Measurements from ENCODE around the gene DUSP11. TPM values are rescaled to one million over a fixed set of nuclear protein-coding genes. Genes with fewer than 3 reads are reported as not detected.

DUSP11 gene
- total and polyA plus RNA-seq, 9 of the 15 experiments (the other 6 are each of a cell fraction or from before 2014, with no cell fraction given) = 20.7 to 79.8 (median 29.3) TPM

- TF ChIP-seq THRA (IDR thresholded peaks at IDR 0.05) (no peak), EP400 (IDR thresholded peaks at IDR 0.05) (peak; percentile 94), ZNF655 (CRISPR knock-in tag; IDR thresholded peaks at IDR 0.05) (no peak), ZC3H8 (IDR thresholded peaks at IDR 0.05) (no peak), NELFE (IDR thresholded peaks at IDR 0.05; ENCODE audit: insufficient read depth, insufficient read length) (no peak), ETV6 (IDR thresholded peaks at IDR 0.05; ENCODE audit: borderline replicate concordance in 1 of 2, low read depth in 2 of 2, low read length in 1 of 2) (no peak), ETV6 (CRISPR knock-in tag; IDR thresholded peaks at IDR 0.05; ENCODE audit: borderline replicate concordance) (no peak), RBBP5 (IDR thresholded peaks at IDR 0.05; ENCODE audit: borderline replicate concordance, insufficient read depth, low read length, poor library complexity, severe bottlenecking) (peak; percentile 78), LCOR (CRISPR knock-in tag; IDR thresholded peaks at IDR 0.05) (no peak; the same call in 1 of the 2 replicates), NCOA6 (IDR thresholded peaks at IDR 0.05) (no peak), EHMT2 (IDR thresholded peaks at IDR 0.05) (no peak), RFX5 (IDR thresholded peaks at IDR 0.05; ENCODE audit: low read depth, low read length) (no peak), DNMT1 (IDR thresholded peaks at IDR 0.05) (no peak), SLC30A9 (CRISPR knock-in tag; IDR thresholded peaks at IDR 0.05) (no peak), ZNF512 (tag; IDR thresholded peaks at IDR 0.05) (no peak), ZNF224 (CRISPR knock-in tag; IDR thresholded peaks at IDR 0.05) (no peak), BRF1 (IDR thresholded peaks at IDR 0.05; ENCODE audit: borderline replicate concordance, extremely low read depth, insufficient read length) (no peak), MEF2A (IDR thresholded peaks at IDR 0.05; ENCODE audit: control insufficient read depth, low read depth, low read length) (no peak), NFRKB (IDR thresholded peaks at IDR 0.05; ENCODE audit: low read depth) (no peak)
- TF ChIP-seq, protein P1, sequence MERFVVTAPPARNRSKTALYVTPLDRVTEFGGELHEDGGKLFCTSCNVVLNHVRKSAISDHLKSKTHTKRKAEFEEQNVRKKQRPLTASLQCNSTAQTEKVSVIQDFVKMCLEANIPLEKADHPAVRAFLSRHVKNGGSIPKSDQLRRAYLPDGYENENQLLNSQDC (CRISPR knock-in tag; IDR thresholded peaks at IDR 0.05) = no peak
- TF ChIP-seq, protein P2, sequence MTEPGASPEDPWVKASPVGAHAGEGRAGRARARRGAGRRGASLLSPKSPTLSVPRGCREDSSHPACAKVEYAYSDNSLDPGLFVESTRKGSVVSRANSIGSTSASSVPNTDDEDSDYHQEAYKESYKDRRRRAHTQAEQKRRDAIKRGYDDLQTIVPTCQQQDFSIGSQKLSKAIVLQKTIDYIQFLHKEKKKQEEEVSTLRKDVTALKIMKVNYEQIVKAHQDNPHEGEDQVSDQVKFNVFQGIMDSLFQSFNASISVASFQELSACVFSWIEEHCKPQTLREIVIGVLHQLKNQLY (CRISPR knock-in tag; conservative IDR thresholded peaks at IDR 0.05) = no peak
- TF ChIP-seq, protein P3, sequence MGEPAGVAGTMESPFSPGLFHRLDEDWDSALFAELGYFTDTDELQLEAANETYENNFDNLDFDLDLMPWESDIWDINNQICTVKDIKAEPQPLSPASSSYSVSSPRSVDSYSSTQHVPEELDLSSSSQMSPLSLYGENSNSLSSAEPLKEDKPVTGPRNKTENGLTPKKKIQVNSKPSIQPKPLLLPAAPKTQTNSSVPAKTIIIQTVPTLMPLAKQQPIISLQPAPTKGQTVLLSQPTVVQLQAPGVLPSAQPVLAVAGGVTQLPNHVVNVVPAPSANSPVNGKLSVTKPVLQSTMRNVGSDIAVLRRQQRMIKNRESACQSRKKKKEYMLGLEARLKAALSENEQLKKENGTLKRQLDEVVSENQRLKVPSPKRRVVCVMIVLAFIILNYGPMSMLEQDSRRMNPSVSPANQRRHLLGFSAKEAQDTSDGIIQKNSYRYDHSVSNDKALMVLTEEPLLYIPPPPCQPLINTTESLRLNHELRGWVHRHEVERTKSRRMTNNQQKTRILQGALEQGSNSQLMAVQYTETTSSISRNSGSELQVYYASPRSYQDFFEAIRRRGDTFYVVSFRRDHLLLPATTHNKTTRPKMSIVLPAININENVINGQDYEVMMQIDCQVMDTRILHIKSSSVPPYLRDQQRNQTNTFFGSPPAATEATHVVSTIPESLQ (CRISPR knock-in tag; IDR thresholded peaks at IDR 0.05) = no peak
Observed at GRCh38 chr2:73779467-73780236, at the start of gene DUSP11 (continued).
